HG02870 (cell line): Measurements from ENCODE around the gene EDEM1.
"Not testable (repeated sequence)": the region's sequence is repeated elsewhere in the genome, so short reads cannot be mapped to it uniquely, and the experiment has no call there.

Source experiments
- ATAC-seq: cut with Tn5 transposase; IDR thresholded peaks from one replicate; pipeline ENCODE4 v1.9.1; 2021; ENCODE audit warnings: mild to moderate bottlenecking, moderate library complexity; ENCODE audit not compliant: unreplicated experiment

EDEM1 gene

GRCh38 chr3:5227812-5228211 lies 40.3 kb downstream of the EDEM1 start:
- ATAC-seq: no peak

- no peak for ATAC-seq
These were observed 41.9 kb downstream of the EDEM1 start for GRCh38 chr3:5229414-5229813.

GRCh38 chr3:5231074-5231473 lies 43.6 kb downstream of the EDEM1 start:
- ATAC-seq: no peak

GRCh38 chr3:5231487-5231886 lies 44.0 kb downstream of the EDEM1 start:
- ATAC-seq: no peak

- no peak for ATAC-seq
These were observed 45.1 kb downstream of the EDEM1 start for GRCh38 chr3:5232570-5232969.

- no peak for ATAC-seq
These were observed 45.5 kb downstream of the EDEM1 start for GRCh38 chr3:5233026-5233425.

GRCh38 chr3:5235655-5236054 lies 48.1 kb downstream of the EDEM1 start:
- ATAC-seq: no peak

GRCh38 chr3:5238545-5238944 lies 51.0 kb downstream of the EDEM1 start:
- ATAC-seq: no peak

- ATAC-seq: no peak
These were observed 52.1 kb downstream of the EDEM1 start for GRCh38 chr3:5239602-5240001.

- ATAC-seq: no peak
These were observed 53.2 kb downstream of the EDEM1 start for GRCh38 chr3:5240740-5241139.

GRCh38 chr3:5242785-5243184 lies 55.3 kb downstream of the EDEM1 start:
- not testable (repeated sequence) for ATAC-seq

- ATAC-seq: no peak
These were observed 58.4 kb downstream of the EDEM1 start for GRCh38 chr3:5245927-5246326.

- ATAC-seq: no peak
These were observed 61.3 kb downstream of the EDEM1 start for GRCh38 chr3:5248822-5249221.

GRCh38 chr3:5250467-5251195 lies 63.1 kb downstream of the EDEM1 start:
- ATAC-seq: no peak

GRCh38 chr3:5251196-5251583 lies 63.7 kb downstream of the EDEM1 start:
- no peak for ATAC-seq

GRCh38 chr3:5252131-5252530 lies 64.6 kb downstream of the EDEM1 start:
- ATAC-seq: no peak

GRCh38 chr3:5254281-5255048 lies 67.0 kb downstream of the EDEM1 start:
- no peak for ATAC-seq

GRCh38 chr3:5255404-5256344 lies 68.2 kb downstream of the EDEM1 start:
- ATAC-seq: no peak

GRCh38 chr3:5258526-5258925 lies 71.0 kb downstream of the EDEM1 start:
- ATAC-seq: no peak

GRCh38 chr3:5260992-5261501 lies 73.5 kb downstream of the EDEM1 start:
- ATAC-seq: no peak

GRCh38 chr3:5262507-5262906 lies 75.0 kb downstream of the EDEM1 start:
- ATAC-seq: no peak
